Activated T-helper 1 cell treated with anti-CD3 and anti-CD28 coated beads, Interleukin-12 subunit alpha, Interleukin-12 subunit beta, Interleukin-2, Interleukin-4 antibody, amounts not matched to agents 30 ng/mL and 10 ng/mL and 1 ng/mL, durations not matched to agents 14 hours and 24 hours and 36 hours (primary cell): ENCODE results near the gene MYO10. TPM values are rescaled to one million over a fixed set of nuclear protein-coding genes. Genes with fewer than 3 reads are reported as not detected.
"Not testable (repeated sequence)": the region's sequence is repeated elsewhere in the genome, so short reads cannot be mapped to it uniquely, and the experiment has no call there.

Experiments
- DNase-seq: peaks from one replicate; pipeline ENCODE4 v3.0.0; 2021; ENCODE audit warnings: low spot score
- H3K27ac Mint-ChIP-seq: one replicate; pipeline ENCODE4 v1.8.0; 2021; ENCODE audit warnings: mild to moderate bottlenecking, mixed read lengths
- H3K27me3 Mint-ChIP-seq: one replicate; pipeline ENCODE4 v1.8.0; 2022; ENCODE audit warnings: mild to moderate bottlenecking, moderate library complexity, mixed read lengths; ENCODE audit not compliant: insufficient read depth
- H3K36me3 Mint-ChIP-seq: one replicate; pipeline ENCODE4 v1.8.0; 2021; ENCODE audit warnings: low read depth, mixed read lengths
- H3K4me1 Mint-ChIP-seq: one replicate; pipeline ENCODE4 v1.8.0; 2021; ENCODE audit warnings: low read depth, mixed read lengths
- H3K4me3 Mint-ChIP-seq: one replicate; pipeline ENCODE4 v1.8.0; 2021; ENCODE audit warnings: mild to moderate bottlenecking, moderate library complexity, mixed read lengths
- H3K9me3 Mint-ChIP-seq: one replicate; pipeline ENCODE4 v1.8.0; 2021; ENCODE audit warnings: mixed read lengths
- intact Hi-C: fragments of 100-400 bp; cut with micrococcal nuclease; formaldehyde crosslinking; loops from one replicate; pipeline ENCODE4 v1.15.1; 2024
- total RNA-seq: library from RNA; stranded (reverse); gene quantifications from 2 replicates; pipeline ENCODE4 v1.2.3, GENCODE V29; 2022

The MYO10 gene
- total RNA-seq, 1 donor from 2014 or later, result 0.41 TPM

DNA sequence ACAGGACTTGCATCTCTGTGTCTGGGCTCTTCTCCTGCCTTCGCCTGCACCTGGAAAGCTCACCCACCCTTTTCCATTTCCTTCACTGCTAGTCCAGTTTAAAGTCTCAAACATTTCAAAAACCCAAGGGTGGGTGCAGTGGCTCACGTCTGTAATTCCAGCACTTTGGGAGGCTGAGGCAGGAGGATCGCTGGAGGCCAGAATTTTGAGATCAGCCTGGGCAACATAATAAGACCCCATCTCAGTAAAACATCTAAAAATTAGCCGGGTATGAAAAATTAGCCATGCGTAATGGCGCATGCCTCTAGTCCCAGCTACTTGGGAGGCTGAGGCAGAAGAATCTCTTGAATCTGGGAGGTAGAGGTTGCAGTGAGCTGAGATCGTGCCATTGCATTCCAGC is 179.4 kb downstream of the MYO10 start:
- intact Hi-C loops, result no loop called here
- no peaks in the 10 kb centered on the region for H3K9me3 Mint-ChIP-seq
- no peak overlapping the region for H3K27ac Mint-ChIP-seq
- no peaks in the 10 kb centered on the region for H3K27me3 Mint-ChIP-seq
- DNase-seq, result no peak
- peaks cover 6% of the 10 kb centered on the region for H3K4me1 Mint-ChIP-seq
- H3K4me3 Mint-ChIP-seq, result no peak overlapping the region
- H3K36me3 Mint-ChIP-seq, result no peaks in the 10 kb centered on the region

DNA sequence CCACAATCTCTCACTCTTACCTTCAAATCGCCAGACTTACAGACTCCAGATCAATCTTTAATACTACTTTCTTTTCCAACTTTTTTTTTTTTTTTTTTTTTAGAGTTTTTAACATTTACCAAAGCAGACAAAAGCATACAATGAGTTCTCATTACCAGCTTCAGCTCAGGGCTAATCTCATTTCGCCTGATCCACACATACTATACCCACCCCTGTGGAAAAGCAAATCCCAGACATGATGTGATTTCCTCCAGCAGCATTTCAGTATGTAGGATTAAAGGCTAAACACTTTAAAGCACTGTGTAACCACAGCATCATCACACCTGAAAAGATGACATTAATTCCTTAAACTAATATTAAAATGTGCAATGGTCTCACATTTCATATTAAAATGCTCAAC is 180.4 kb downstream of the MYO10 start:
- Mint-ChIP-seq H3K9me3 (no peaks in the 10 kb centered on the region), H3K4me1 (peaks cover 6% of the 10 kb centered on the region), H3K27ac (no peak overlapping the region), H3K27me3 (no peaks in the 10 kb centered on the region), H3K4me3 (no peak overlapping the region), H3K36me3 (no peaks in the 10 kb centered on the region)
- intact Hi-C loops, result no loop called here
- no peak for DNase-seq

DNA sequence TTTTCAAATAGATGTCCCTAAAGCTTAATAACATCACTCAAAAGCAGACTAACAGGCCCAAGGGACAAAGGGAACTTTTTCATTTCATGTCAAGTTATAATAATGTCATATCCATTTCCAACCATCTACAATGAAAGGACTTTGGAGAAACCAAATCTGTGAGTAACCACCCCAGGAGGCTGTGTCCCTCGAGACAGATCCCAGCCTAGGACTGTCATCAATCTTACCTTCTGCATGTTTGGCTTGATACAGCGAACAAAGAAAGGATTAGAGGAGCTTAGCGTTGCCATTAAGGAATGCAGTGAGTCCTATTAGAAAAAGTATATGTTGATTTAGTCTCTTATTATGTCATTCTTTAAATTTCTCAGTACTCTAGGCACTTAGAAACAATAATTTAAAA is 181.5 kb downstream of the MYO10 start:
- no peak overlapping the region for H3K4me3 Mint-ChIP-seq
- H3K4me1 Mint-ChIP-seq, result peaks cover 4% of the 10 kb centered on the region
- DNase-seq, result no peak
- H3K27ac Mint-ChIP-seq, result no peak overlapping the region
- H3K9me3 Mint-ChIP-seq, result no peaks in the 10 kb centered on the region
- intact Hi-C loops, result no loop called here
- no peaks in the 10 kb centered on the region for H3K27me3 Mint-ChIP-seq
- no peaks in the 10 kb centered on the region for H3K36me3 Mint-ChIP-seq

DNA sequence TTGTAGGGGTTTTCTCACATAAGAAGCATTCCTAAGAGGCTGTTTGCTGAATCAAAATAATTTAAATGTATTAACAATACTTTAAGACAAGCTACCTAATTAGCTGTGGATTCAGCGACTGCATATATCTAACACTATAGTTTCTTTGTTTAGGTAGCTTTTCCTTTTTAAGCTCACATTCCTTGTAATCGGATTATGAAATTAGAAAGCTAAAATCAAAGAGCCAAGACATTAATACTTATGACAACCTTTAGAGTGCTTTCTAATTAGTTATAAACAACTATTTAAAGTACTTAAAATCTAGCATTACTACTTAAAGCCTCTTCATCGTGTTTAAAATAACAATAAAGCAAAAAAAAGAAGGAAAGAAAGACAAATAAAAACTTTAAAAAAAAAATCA is 182.0 kb downstream of the MYO10 start:
- H3K4me3 Mint-ChIP-seq, result no peak overlapping the region
- no peaks in the 10 kb centered on the region for H3K4me1 Mint-ChIP-seq
- DNase-seq, result no peak
- no peaks in the 10 kb centered on the region for H3K9me3 Mint-ChIP-seq
- no peaks in the 10 kb centered on the region for H3K36me3 Mint-ChIP-seq
- intact Hi-C loops, result no loop called here
- H3K27ac Mint-ChIP-seq, result no peak overlapping the region
- no peaks in the 10 kb centered on the region for H3K27me3 Mint-ChIP-seq

DNA sequence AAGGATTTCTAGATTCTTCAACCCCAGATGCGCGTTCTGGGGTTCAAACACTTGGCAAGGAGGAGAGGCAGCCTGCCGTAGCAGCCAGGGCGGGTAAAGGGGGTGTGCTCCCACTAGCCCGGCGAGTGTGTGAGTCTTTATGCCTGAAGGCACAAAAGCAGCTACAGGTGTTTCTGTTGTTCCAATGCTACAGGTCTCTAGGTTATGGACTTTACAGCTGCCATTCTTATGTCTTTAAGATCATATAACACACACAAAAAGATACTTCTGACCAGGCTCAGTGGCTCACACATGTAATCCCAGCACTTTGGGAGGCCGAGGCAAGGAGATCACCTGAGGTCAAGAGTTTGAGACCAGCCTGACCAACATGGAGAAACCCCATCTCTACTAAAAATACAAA is 185.6 kb downstream of the MYO10 start:
- no peak overlapping the region for H3K27ac Mint-ChIP-seq
- no peaks in the 10 kb centered on the region for H3K9me3 Mint-ChIP-seq
- no peaks in the 10 kb centered on the region for H3K27me3 Mint-ChIP-seq
- H3K4me3 Mint-ChIP-seq, result no peak overlapping the region
- intact Hi-C loops, result no loop called here
- no peak for DNase-seq
- no peaks in the 10 kb centered on the region for H3K4me1 Mint-ChIP-seq
- no peaks in the 10 kb centered on the region for H3K36me3 Mint-ChIP-seq

DNA sequence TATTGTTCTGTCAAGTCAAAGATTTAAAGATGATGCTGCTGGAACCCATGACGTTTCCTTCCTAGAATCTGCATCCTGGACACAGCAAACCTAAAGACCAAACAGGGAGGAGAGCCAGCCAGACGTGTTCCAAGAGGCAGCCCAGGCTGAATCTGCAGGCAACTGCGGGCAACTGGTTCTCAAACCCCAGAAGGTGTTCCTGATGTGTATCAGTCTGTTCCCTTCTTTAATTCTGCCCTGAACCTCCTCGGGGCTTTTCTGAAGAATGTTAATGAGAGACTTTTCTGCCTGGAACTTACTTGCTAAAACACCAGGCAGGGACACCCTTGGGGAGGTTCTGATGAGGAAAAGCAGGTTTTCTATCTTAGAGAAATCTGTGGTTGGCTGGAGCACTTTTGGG is 186.5 kb downstream of the MYO10 start:
- Mint-ChIP-seq H3K27ac (no peak overlapping the region), H3K4me1 (no peaks in the 10 kb centered on the region), H3K4me3 (no peak overlapping the region), H3K36me3 (no peaks in the 10 kb centered on the region), H3K9me3 (no peaks in the 10 kb centered on the region), H3K27me3 (no peaks in the 10 kb centered on the region)
- intact Hi-C loops, result no loop called here
- no peak for DNase-seq

DNA sequence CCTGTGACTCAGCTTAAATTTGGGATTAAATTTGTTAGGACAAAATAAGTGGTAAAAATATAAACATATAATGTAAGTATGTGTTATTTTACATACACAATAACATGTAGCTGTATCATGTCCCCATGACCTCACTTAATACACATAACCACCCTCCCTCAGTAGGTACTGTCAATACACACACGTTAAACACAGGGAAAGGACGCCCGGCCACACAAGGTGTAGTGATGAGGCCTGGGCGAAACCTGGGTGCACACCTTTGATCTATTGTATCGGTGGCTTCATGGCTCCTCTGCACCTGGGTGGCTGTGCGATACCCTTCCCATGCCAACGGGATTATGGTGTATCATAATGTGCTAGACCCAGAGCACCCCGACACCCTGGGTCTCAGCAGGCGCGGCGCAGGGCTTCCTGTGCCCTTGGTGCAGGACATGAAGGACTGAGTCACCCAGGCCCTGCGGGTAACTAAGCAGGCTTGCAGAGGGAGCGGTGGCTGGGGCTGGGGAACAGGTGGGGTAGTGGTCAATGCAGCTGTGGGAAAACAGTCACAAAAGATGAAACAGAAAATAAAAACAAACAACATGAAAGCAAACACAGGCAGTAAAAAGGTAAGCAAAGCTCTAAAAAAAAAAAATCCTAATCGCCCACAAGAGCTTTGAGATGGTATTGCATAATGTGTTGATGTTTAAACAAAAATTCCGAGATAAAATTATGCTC is 191.8 kb downstream of the MYO10 start:
- no peaks in the 10 kb centered on the region for H3K9me3 Mint-ChIP-seq
- H3K36me3 Mint-ChIP-seq, result no peaks in the 10 kb centered on the region
- no peaks in the 10 kb centered on the region for H3K4me1 Mint-ChIP-seq
- H3K4me3 Mint-ChIP-seq, result no peak overlapping the region
- H3K27me3 Mint-ChIP-seq, result peaks cover 4% of the 10 kb centered on the region
- no peak overlapping the region for H3K27ac Mint-ChIP-seq
- no peak for DNase-seq
- intact Hi-C loops, result no loop called here

DNA sequence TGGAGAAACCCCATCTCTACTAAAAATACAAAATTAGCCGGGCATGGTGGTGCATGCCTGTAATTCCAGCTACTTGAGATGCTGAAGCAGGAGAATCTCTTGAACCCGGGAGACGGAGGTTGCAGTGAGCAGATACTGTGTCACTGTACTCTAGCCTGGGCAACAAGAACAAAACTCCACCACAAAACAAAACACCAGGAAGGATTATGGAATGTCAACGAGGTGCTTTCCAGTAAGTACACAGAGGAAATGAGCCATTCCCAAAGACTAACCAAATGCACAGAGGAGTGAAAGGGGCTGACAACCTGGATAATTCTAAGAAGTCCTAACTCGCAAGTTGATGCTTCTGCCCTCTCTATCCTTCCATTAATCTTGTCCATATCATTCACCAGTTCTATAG is 193.2 kb downstream of the MYO10 start:
- DNase-seq, result no peak
- intact Hi-C loops, result no loop called here
- Mint-ChIP-seq H3K4me1 (no peaks in the 10 kb centered on the region), H3K4me3 (no peak overlapping the region), H3K27ac (no peak overlapping the region), H3K36me3 (no peaks in the 10 kb centered on the region), H3K9me3 (no peaks in the 10 kb centered on the region), H3K27me3 (peaks cover 4% of the 10 kb centered on the region)

DNA sequence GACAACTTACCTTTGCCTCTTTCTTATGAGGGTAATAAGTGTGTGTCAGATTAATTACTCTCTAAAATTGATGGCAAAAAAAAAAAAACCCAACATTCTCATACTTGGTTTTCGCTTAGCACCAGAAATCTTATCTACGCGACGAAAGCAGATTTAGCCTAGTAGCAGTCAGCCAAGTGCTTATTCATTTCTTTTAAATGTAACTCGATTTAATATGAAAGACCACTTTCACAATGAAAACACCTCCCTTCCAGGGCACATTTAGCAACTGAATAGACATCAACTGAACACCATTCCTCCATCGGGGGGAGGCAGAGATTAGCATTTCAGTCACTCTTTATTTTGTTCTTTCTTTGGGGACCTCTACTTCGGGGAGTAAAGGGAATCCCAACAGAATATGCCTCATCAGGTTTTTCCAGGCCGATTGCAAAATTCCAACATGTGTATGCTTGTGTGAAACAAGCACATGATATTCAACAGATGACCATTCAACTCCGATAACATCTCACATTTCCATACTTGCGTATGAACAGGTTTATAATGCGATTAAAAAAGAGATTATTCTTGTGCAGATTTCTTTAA is 195.2 kb downstream of the MYO10 start:
- no peak for DNase-seq
- Mint-ChIP-seq H3K9me3 (no peaks in the 10 kb centered on the region), H3K4me1 (no peaks in the 10 kb centered on the region), H3K27ac (no peak overlapping the region), H3K4me3 (no peak overlapping the region), H3K36me3 (no peaks in the 10 kb centered on the region), H3K27me3 (peaks cover 9% of the 10 kb centered on the region)
- intact Hi-C loops, result no loop called here

DNA sequence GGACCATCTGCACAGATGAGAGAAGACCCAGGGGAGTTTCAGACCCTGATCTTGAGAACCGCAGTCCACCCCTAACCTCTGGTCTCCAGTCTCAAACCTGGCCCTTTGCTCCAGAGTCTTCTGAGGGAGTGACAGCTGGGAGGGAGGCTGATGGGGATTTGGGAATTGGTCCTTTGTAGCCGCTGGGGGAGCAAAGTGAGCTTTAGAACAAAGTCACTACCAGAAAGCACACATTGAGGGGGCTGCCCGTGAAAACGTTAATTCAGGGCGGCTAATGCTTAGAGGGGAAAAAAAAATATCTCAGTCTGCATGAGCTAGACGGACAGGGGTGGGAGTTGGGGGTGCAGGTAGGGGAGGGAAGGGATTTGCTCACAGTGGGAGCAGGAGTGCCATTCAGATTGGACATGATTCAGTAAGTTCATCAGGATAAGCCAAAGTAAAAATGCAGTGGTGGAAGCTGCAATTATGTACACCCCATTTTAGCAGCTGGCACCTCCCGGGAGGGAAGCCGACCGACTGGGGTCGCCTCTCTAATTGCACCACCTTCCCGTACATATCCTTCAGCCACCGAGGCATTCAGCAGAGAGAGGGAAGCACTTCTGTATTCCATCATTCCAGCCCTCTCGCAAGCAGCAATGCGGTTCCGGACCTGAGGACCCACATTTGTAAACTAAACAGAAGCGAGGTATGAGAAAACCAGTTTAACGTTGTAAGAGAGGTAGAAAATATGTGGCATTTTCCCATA is 195.8 kb downstream of the MYO10 start:
- Mint-ChIP-seq H3K27ac (no peak overlapping the region), H3K36me3 (no peaks in the 10 kb centered on the region), H3K9me3 (no peaks in the 10 kb centered on the region), H3K4me1 (no peaks in the 10 kb centered on the region), H3K27me3 (peaks cover 9% of the 10 kb centered on the region), H3K4me3 (no peak overlapping the region)
- intact Hi-C loops, result no loop called here
- no peak for DNase-seq

DNA sequence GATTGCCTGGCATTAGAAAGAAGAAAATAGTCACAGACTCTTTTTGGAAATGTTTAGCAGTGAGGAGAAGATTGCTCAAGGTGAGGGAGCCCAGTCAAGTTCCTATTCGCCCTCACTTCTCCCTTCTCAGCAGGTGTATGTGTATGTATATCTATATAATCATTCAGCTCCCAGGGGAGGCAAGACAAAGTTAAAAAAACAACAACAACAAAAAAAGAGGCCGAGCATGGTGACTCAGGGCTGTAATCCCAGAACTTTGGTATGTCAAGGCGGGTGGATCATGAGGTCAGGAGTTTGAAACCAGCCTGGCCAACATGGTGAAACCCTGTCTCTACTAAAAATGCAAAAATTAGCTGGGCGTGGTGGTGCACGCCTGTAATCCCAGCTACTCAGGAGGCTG is 197.7 kb downstream of the MYO10 start:
- intact Hi-C loops, H3K27ac Mint-ChIP-seq, H3K36me3 Mint-ChIP-seq, DNase-seq, H3K4me1 Mint-ChIP-seq, H3K9me3 Mint-ChIP-seq, H3K4me3 Mint-ChIP-seq, H3K27me3 Mint-ChIP-seq: not testable (repeated sequence)

DNA sequence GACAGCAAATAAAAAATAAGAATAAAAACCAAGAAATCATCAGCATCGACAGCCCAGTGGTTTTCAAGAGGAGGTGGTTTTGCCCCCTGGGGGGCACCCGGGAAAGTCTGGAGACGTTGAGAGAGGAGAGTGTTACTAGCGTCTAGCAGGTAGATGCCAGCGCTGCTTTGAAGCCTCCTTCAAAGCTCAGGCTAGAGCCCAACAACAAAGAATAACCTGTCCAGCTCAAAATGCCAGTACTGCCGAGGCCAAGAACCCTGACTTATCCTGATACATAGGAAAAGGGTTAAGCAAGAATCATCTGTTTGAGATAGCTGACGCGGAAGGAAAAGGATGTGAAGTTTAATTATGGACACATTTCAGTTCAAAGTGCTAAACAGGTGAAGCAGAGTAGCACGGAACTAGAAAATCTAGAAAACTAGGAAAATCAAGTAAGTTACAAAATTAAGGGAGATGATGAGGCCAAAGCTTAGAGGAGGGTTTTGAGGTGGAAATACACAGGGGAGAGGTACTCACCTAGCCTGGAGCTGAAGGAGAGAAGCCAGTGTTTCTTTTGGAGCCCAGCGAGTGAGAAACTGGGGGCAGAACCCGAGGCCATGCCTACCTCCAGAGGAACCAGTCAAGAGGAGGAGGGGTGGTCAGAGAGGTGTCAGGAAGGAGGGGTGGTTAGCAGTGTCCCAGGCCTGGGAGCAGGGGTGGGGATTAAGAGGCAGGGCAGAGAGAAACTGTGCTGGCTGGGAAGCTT is 198.3 kb downstream of the MYO10 start:
- Mint-ChIP-seq H3K9me3 (no peaks in the 10 kb centered on the region), H3K4me3 (no peak overlapping the region), H3K4me1 (no peaks in the 10 kb centered on the region), H3K36me3 (no peaks in the 10 kb centered on the region), H3K27me3 (peaks cover 9% of the 10 kb centered on the region), H3K27ac (no peak overlapping the region)
- DNase-seq, result no peak
- intact Hi-C loops, result no loop called here

DNA sequence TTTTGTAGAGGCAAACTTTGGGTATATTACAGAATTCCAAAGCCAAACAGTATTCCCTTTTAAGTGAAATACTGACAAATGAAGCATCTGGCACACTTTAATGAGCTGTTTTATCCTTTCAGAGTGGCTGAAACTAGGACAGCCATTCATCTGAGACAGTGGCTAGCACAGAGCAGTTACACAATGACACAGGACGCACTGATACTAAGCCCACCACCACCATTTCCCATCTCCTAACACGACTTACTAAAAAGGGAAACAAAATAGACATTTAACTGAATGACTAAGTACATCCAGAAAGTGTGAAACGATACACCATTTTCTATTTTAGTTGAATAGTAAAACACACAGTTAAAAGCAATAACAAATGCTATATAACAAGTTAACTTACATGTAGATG is 198.9 kb downstream of the MYO10 start:
- Mint-ChIP-seq H3K27ac (no peak overlapping the region), H3K4me3 (no peak overlapping the region), H3K36me3 (no peaks in the 10 kb centered on the region), H3K9me3 (no peaks in the 10 kb centered on the region), H3K4me1 (no peaks in the 10 kb centered on the region), H3K27me3 (peaks cover 10% of the 10 kb centered on the region)
- intact Hi-C loops, result no loop called here
- no peak for DNase-seq
